Naive thymus-derived CD4-positive, alpha-beta T cell (primary cell): ENCODE data around the gene SLC39A11. TPM values are rescaled to one million over a fixed set of nuclear protein-coding genes. Genes with fewer than 3 reads are reported as not detected.

Experiments used
- ATAC-seq: fragments of 150-1000 bp; cut with Tn5 transposase; 2 replicates; pipeline ENCODE4 v1.10.0; 2021; ENCODE audit warnings: mild to moderate bottlenecking, moderate library complexity
- CTCF ChIA-PET: fragments of 350-600 bp; sonication (Branson Sonifier 250); formaldehyde crosslinking; loops from one replicate; lab custom pipeline; 2021; ENCODE audit warnings: antibody characterized with exemption; lab: Charles Lee
- POLR2A ChIA-PET: fragments of 350-600 bp; sonication (Branson Sonifier 250); formaldehyde crosslinking; loops from one replicate; lab custom pipeline; 2021; ENCODE audit warnings: antibody characterized with exemption, inconsistent platforms; lab: Charles Lee
- DNase-seq, 9 donors: peaks; one replicate each; pipeline versions ENCODE4 v3.0.0 to v3.0.0-alpha.2; 2020 to 2022; ENCODE audit warnings: mixed read lengths in 1 of 9
- H3K27ac ChIP-seq: one replicate; pipeline ENCODE4 v1.7.0; 2013; ENCODE audit warnings: mild to moderate bottlenecking, low read depth, low read length, moderate library complexity
- H3K27me3 ChIP-seq, 2 donors: one replicate each; pipeline ENCODE4 v1.7.0; 2013; ENCODE audit warnings: low read length in 2 of 2, mild to moderate bottlenecking in 2 of 2, moderate library complexity in 2 of 2; ENCODE audit not compliant: control insufficient read depth in 2 of 2, insufficient read depth in 2 of 2
- H3K36me3 ChIP-seq, 3 experiments: 1 replicate in 2 of 3; 2 replicates in 1 of 3; pipeline ENCODE4 v1.7.0; 2013; ENCODE audit warnings: low read length in 3 of 3, mild to moderate bottlenecking in 3 of 3, moderate library complexity in 1 of 3; ENCODE audit not compliant: insufficient read depth in 3 of 3, control insufficient read depth in 2 of 3
- H3K4me1 ChIP-seq, 2 donors: one replicate each; pipeline ENCODE4 v1.7.0; 2013; ENCODE audit warnings: low read length in 2 of 2, mild to moderate bottlenecking in 2 of 2, moderate library complexity in 1 of 2; ENCODE audit not compliant: control insufficient read depth in 2 of 2, insufficient read depth in 2 of 2
- H3K4me3 ChIP-seq: 2 replicates; pipeline ENCODE4 v1.7.0; 2013; ENCODE audit warnings: mild to moderate bottlenecking, low read length
- H3K9me3 ChIP-seq, 3 experiments: 1 replicate in 2 of 3; 2 replicates in 1 of 3; pipeline ENCODE4 v1.7.0; 2013; ENCODE audit warnings: low read length in 3 of 3; ENCODE audit not compliant: control insufficient read depth in 2 of 3
- H3K27ac Mint-ChIP-seq, 9 donors: one replicate each; pipeline ENCODE4 v1.8.0; 2020 to 2022; ENCODE audit warnings: mixed read lengths in 9 of 9, mild to moderate bottlenecking in 8 of 9, moderate library complexity in 5 of 9, inconsistent platforms in 2 of 9
- H3K27me3 Mint-ChIP-seq, 5 donors: one replicate each; pipeline ENCODE4 v1.8.0; 2021 to 2022; ENCODE audit warnings: mixed read lengths in 5 of 5, mild to moderate bottlenecking in 1 of 5
- H3K36me3 Mint-ChIP-seq, 5 donors: one replicate each; pipeline ENCODE4 v1.8.0; 2020 to 2022; ENCODE audit warnings: mixed read lengths in 5 of 5, mild to moderate bottlenecking in 3 of 5, inconsistent platforms in 1 of 5
- H3K4me1 Mint-ChIP-seq, 7 donors: one replicate each; pipeline ENCODE4 v1.8.0; 2020 to 2022; ENCODE audit warnings: mixed read lengths in 7 of 7, mild to moderate bottlenecking in 3 of 7, inconsistent platforms in 1 of 7
- H3K4me3 Mint-ChIP-seq, 10 donors: one replicate each; pipeline ENCODE4 v1.8.0; 2020 to 2022; ENCODE audit warnings: mild to moderate bottlenecking in 10 of 10, mixed read lengths in 10 of 10, moderate library complexity in 6 of 10, inconsistent platforms in 2 of 10
- H3K9me3 Mint-ChIP-seq, 11 donors: one replicate each; pipeline ENCODE4 v1.8.0; 2020 to 2022; ENCODE audit warnings: mixed read lengths in 11 of 11, mild to moderate bottlenecking in 4 of 11, inconsistent platforms in 1 of 11, moderate library complexity in 1 of 11
- intact Hi-C, 2 donors: fragments of 100-400 bp; cut with micrococcal nuclease; formaldehyde crosslinking; loops; one replicate each; pipeline ENCODE4 v1.15.1; 2023
- polyA plus RNA-seq, 2 donors: library from polyadenylated mRNA; unstranded; fragments of 300-500 nt; fragmentation: Illumina TruSeq; gene quantifications; one replicate each; pipeline ENCODE4 v1.2.3, GENCODE V29; 2021
- total RNA-seq, 6 experiments: library from RNA in 5 of 6; stranded (reverse) in 5 of 6; gene quantifications; 1 replicate in 5 of 6; 2 replicates in 1 of 6; pipeline ENCODE4 v1.2.3 and lab custom pipeline; 2021 to 2026

SLC39A11 gene
- total and polyA plus RNA-seq, 7 experiments from 2014 or later, result 8.5 to 36.7 (median 19.8) TPM

DNA sequence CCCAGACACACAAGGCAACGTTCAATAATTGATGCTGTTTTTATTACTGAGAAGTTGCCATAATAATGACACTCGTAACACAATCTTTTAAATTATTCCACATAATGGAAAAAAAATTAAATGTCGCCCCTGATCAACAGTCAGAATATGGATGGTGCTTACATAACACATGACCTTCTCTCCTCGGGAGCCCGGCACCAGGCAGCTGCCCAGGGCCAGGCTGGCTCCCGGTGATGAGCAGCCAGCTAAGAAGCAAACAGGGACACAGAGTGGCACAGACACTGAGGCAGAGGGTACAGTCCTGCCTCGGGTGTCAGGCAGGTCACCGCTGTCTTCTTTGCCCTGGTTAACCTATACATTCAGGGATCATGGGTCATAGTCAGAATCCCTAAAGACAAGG is 137.9 kb downstream of the SLC39A11 start:
- Histone ChIP-seq H3K27ac (no peak overlapping the region), H3K36me3 (no peaks in the 10 kb centered on the region), H3K4me3 (no peak overlapping the region), H3K4me1 (no peaks in the 10 kb centered on the region), H3K27me3 (no peaks in the 10 kb centered on the region), H3K9me3 (no peaks in the 10 kb centered on the region)
- H3K27ac Mint-ChIP-seq, result peak overlapping the region in 1 of 9 donors; percentile 33
- ChIA-PET CTCF (no interaction called here), POLR2A (no interaction called here)
- no peaks in the 10 kb centered on the region for H3K9me3 Mint-ChIP-seq
- DNase-seq (no peak), ATAC-seq (no peak)
- intact Hi-C loops, result no loop called here
- H3K4me3 Mint-ChIP-seq, result no peak overlapping the region
- H3K27me3 Mint-ChIP-seq, result no peaks in the 10 kb centered on the region
- peaks cover 0 to 7% (median 0%) of the 10 kb centered on the region in 7 donors for H3K4me1 Mint-ChIP-seq
- peaks cover 0 to 3% (median 0%) of the 10 kb centered on the region in 5 donors for H3K36me3 Mint-ChIP-seq

DNA sequence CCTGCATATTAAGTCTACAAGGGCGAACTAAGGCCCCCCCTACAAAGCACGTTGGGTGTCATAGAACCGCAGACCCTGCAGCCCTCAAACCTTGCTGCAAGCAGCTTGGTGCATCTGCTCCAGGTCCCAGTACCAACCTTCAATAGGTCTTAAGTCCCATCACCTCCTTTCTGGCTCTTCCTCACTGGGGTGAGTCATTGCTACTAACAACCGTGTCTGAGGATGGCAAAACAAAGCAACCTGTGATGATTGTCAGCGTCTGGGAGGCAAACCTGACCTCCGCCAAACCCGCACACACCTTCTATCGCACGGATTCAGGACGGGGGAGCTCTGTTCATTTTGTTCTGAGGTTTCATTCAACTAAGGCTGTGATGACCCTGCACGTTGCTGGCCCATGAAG is 138.9 kb downstream of the SLC39A11 start:
- Histone ChIP-seq H3K4me1 (no peaks in the 10 kb centered on the region), H3K27ac (no peak overlapping the region), H3K9me3 (no peaks in the 10 kb centered on the region), H3K4me3 (no peak overlapping the region), H3K27me3 (no peaks in the 10 kb centered on the region), H3K36me3 (no peaks in the 10 kb centered on the region)
- intact Hi-C loops, result no loop called here
- CTCF ChIA-PET, result no interaction called here
- ATAC-seq (no peak), DNase-seq (no peak)
- Mint-ChIP-seq H3K36me3 (peaks cover 0 to 3% (median 0%) of the 10 kb centered on the region in 5 donors), H3K9me3 (no peaks in the 10 kb centered on the region), H3K27me3 (no peaks in the 10 kb centered on the region), H3K4me1 (peaks cover 0 to 7% (median 0%) of the 10 kb centered on the region in 7 donors), H3K4me3 (no peak overlapping the region), H3K27ac (peak overlapping the region in 1 of 9 donors; percentile 78)
- POLR2A ChIA-PET, result no interaction called here

DNA sequence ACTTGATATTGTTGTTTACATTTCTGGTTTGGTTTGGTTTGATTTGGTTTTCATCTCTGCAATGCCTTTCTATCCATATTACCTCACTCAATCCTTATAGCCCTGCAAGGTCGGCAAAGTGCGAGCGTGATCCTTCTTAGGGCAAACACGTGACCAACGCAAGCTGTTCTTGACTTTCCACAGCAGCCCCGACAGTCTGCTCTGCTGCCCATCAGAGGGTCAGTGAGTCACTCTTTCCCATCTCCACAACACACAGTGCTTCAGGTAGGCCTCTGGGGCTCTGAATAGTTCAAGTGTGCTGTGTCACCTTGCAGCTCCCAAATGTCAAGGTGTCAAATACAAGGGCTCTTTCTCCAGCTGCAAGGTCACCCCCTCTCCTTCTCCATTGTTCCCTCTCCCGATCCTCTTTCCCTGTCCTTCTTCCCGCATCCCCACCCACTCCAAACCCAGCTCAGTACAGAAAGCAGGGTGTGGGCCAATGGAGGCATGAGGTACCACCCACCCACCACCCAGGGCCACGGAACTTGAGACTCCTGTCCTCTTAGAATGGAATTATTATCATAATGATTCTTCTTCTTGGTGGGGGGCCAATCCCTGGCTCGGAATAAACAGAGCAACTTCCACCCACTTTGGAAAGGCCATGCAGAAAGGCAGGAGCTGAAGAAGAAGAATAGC is 139.7 kb downstream of the SLC39A11 start:
- Histone ChIP-seq H3K9me3 (no peaks in the 10 kb centered on the region), H3K4me1 (no peaks in the 10 kb centered on the region), H3K4me3 (no peak overlapping the region), H3K27ac (no peak overlapping the region), H3K27me3 (no peaks in the 10 kb centered on the region), H3K36me3 (no peaks in the 10 kb centered on the region)
- DNase-seq (no peak), ATAC-seq (no peak)
- Mint-ChIP-seq H3K4me3 (no peak overlapping the region), H3K27ac (no peak overlapping the region), H3K27me3 (no peaks in the 10 kb centered on the region), H3K4me1 (peaks cover 0 to 7% (median 0%) of the 10 kb centered on the region in 7 donors), H3K36me3 (peaks cover 0 to 8% (median 5%) of the 10 kb centered on the region in 5 donors), H3K9me3 (no peaks in the 10 kb centered on the region)
- intact Hi-C loops, result no loop called here
- POLR2A ChIA-PET, result no interaction called here
- CTCF ChIA-PET, result no interaction called here

DNA sequence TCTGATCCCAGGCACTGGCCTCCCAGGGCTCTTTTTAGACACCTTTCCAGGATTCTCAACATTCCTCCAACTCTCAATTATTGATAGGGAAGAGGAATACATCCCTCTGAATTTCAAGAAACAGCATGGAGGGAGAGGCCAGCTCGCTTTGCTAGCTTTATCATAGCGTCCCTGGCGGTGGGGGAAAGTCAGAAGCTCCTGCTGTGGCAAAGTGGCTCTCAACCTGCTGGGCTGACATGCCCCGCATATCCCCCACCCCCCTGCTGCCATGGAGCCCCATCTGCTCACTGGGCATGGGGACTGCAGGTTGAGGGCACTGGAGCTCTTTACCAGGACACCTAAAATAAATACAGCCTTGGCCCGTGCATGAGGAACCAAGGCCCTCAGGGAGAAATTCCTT is 140.3 kb downstream of the SLC39A11 start:
- Mint-ChIP-seq H3K4me1 (peaks cover 0 to 7% (median 0%) of the 10 kb centered on the region in 7 donors), H3K36me3 (peaks cover 0 to 13% (median 9%) of the 10 kb centered on the region in 5 donors), H3K27ac (no peak overlapping the region), H3K4me3 (no peak overlapping the region), H3K9me3 (no peaks in the 10 kb centered on the region), H3K27me3 (no peaks in the 10 kb centered on the region)
- no peak overlapping the region for H3K4me3 ChIP-seq
- H3K36me3 ChIP-seq, result no peaks in the 10 kb centered on the region
- H3K27me3 ChIP-seq, result no peaks in the 10 kb centered on the region
- DNase-seq, result no peak
- no peaks in the 10 kb centered on the region for H3K9me3 ChIP-seq
- ChIA-PET CTCF (no interaction called here), POLR2A (no interaction called here)
- intact Hi-C loops, result no loop called here
- no peak overlapping the region for H3K27ac ChIP-seq
- no peak for ATAC-seq
- H3K4me1 ChIP-seq, result no peaks in the 10 kb centered on the region

DNA sequence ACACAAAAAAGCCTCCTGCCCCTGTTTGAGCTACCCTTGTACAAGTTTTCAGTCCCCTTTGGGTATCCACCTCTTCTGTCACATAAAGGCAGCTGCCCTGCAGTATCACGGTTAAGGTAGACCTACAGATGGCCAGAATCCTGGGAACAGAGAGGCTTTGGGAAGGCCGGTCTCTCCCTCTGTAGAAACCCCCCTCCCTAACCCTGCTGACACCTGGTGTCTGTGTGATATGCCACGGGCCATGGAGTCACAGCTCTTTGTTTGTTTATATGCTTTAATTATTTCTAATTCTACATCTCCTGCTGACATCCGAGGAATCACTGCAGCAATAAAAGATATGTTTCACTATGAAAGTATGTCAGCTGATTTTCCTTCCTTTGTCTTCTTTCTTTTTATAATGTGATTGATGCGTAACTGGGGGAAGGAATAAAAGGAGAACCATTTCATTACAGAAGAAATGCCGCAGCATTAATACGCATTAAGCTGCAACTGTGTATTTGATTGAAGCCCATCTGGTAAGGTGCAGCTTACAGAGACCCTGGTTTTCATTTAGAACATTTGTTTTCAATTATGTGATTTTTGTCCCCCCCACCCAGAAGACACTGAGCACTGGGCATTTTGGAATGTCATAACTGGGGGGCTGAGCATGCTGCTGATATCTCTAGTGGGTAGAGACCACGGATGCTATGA is 142.1 kb downstream of the SLC39A11 start:
- ChIA-PET POLR2A (no interaction called here), CTCF (no interaction called here)
- DNase-seq, result no peak

DNA sequence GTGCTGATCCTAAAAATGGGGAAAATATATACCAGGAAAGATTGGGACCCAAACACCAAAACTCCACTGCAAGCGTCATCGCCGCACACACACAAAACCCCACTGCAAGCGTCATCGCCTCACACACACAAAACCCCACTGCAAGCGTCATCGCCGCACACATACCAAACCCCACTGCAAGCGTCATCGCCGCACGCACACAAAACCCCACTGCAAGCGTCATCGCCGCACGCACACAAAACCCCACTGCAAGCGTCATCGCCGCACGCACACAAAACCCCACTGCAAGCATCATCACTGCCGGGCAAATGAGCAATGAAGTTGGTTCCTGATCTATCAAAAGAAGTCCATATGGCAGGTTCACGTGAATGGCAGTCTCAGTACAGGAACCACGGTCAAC is 144.4 kb downstream of the SLC39A11 start:
- H3K27ac Mint-ChIP-seq, result peak overlapping the region in 1 of 9 donors; percentile 51
- no peaks in the 10 kb centered on the region for H3K9me3 Mint-ChIP-seq
- no peaks in the 10 kb centered on the region for H3K4me1 ChIP-seq
- no peaks in the 10 kb centered on the region for H3K27me3 ChIP-seq
- H3K9me3 ChIP-seq, result no peaks in the 10 kb centered on the region
- H3K27ac ChIP-seq, result no peak overlapping the region
- ChIA-PET POLR2A (no interaction called here), CTCF (no interaction called here)
- H3K4me3 ChIP-seq, result no peak overlapping the region
- H3K4me1 Mint-ChIP-seq, result peaks cover 0 to 2% (median 0%) of the 10 kb centered on the region in 7 donors
- no peak for ATAC-seq
- no peak overlapping the region for H3K4me3 Mint-ChIP-seq
- intact Hi-C loops, result no loop called here
- no peaks in the 10 kb centered on the region for H3K36me3 ChIP-seq
- H3K27me3 Mint-ChIP-seq, result no peaks in the 10 kb centered on the region
- DNase-seq, result no peak
- peaks cover 0 to 45% (median 14%) of the 10 kb centered on the region in 5 donors for H3K36me3 Mint-ChIP-seq

More for the DNA sequence above, 142.1 kb downstream of the SLC39A11 start:
- Mint-ChIP-seq H3K27ac (peak overlapping the region in 1 of 9 donors; percentile 3), H3K9me3 (no peaks in the 10 kb centered on the region), H3K4me1 (peaks cover 0 to 4% (median 0%) of the 10 kb centered on the region in 7 donors), H3K27me3 (no peaks in the 10 kb centered on the region), H3K36me3 (peaks cover 0 to 30% (median 10%) of the 10 kb centered on the region in 5 donors), H3K4me3 (no peak overlapping the region)
- Histone ChIP-seq H3K4me3 (no peak overlapping the region), H3K4me1 (no peaks in the 10 kb centered on the region), H3K27me3 (no peaks in the 10 kb centered on the region), H3K27ac (no peak overlapping the region), H3K9me3 (no peaks in the 10 kb centered on the region), H3K36me3 (no peaks in the 10 kb centered on the region)
- no peak for ATAC-seq
- intact Hi-C loops, result no loop called here
